B cell (primary cell): Measurements from ENCODE around the gene ZC3H7B. TPM values are rescaled to one million over a fixed set of nuclear protein-coding genes. Genes with fewer than 3 reads are reported as not detected.

Experiments used
- ATAC-seq: fragments of 200-7000 bp; cut with Tn5 transposase; one replicate; pipeline ENCODE4 v1.10.0; 2021; ENCODE audit warnings: low read depth, mild to moderate bottlenecking, moderate number of reproducible peaks, moderate library complexity
- CTCF ChIA-PET: fragments of 350-600 bp; sonication (Branson Sonifier 250); formaldehyde crosslinking; loops from one replicate; lab custom pipeline; 2021; ENCODE audit warnings: antibody characterized with exemption, inconsistent platforms; lab: Charles Lee
- POLR2A ChIA-PET: fragments of 350-600 bp; sonication (Branson Sonifier 250); formaldehyde crosslinking; loops from one replicate; lab custom pipeline; 2021; ENCODE audit warnings: antibody characterized with exemption; lab: Charles Lee
- DNase-seq: peaks from one replicate; pipeline ENCODE4 v3.0.0; 2013
- H2AFZ ChIP-seq: 2 replicates; pipeline ENCODE4 v1.6.1; 2012; ENCODE audit warnings: mild to moderate bottlenecking, low read depth, low read length; ENCODE audit not compliant: insufficient read depth, poor library complexity, severe bottlenecking
- H3K27ac ChIP-seq, 2 donors: 1 replicate in 1 of 2; 2 replicates in 1 of 2; pipeline ENCODE4 v1.5.1; 2012 to 2013; ENCODE audit warnings: low read length in 2 of 2, mild to moderate bottlenecking in 2 of 2, moderate library complexity in 1 of 2
- H3K27me3 ChIP-seq, 4 experiments: fragments of 200-600 bp in 1 of 4; sonication (generic) in 1 of 4; replicated peaks in 1 of 4; 1 replicate in 2 of 4; 2 replicates in 2 of 4; pipeline versions ENCODE4 v1.6.1 to v1.7.0; 2013 to 2016; ENCODE audit warnings: low read length in 3 of 4, mild to moderate bottlenecking in 2 of 4, mixed read lengths in 1 of 4, moderate library complexity in 1 of 4; ENCODE audit not compliant: insufficient read depth in 4 of 4, control insufficient read depth in 3 of 4; ENCODE audit errors: control extremely low read depth in 1 of 4
- H3K36me3 ChIP-seq, 2 experiments: replicated peaks in 1 of 2; 1 replicate in 1 of 2; 2 replicates in 1 of 2; pipeline versions ENCODE4 v1.6.1 to v1.7.1; 2013; ENCODE audit warnings: low read length in 1 of 2; ENCODE audit not compliant: insufficient read depth in 2 of 2, control insufficient read depth in 1 of 2; ENCODE audit errors: control extremely low read depth in 1 of 2, extremely low read depth in 1 of 2
- H3K4me1 ChIP-seq, 2 donors: fragments of 200-600 bp in 1 of 2; sonication (generic) in 1 of 2; 1 replicate in 1 of 2; 2 replicates in 1 of 2; pipeline versions ENCODE4 v1.5.1 to v1.6.1; 2013 to 2017; ENCODE audit warnings: low read length in 2 of 2; ENCODE audit not compliant: control insufficient read depth in 2 of 2, insufficient read depth in 2 of 2
- H3K4me2 ChIP-seq: replicated peaks from 2 replicates; pipeline ENCODE3; 2012; ENCODE audit warnings: mild to moderate bottlenecking, low read depth, low read length; ENCODE audit not compliant: poor library complexity, severe bottlenecking
- H3K4me3 ChIP-seq, 5 experiments: fragments of 200-600 bp in 1 of 5; sonication (generic) in 1 of 5; 1 replicate in 3 of 5; 2 replicates in 2 of 5; pipeline versions ENCODE4 v1.5.1 to v1.7.0; 2011 to 2016; ENCODE audit warnings: low read length in 4 of 5, mild to moderate bottlenecking in 4 of 5, low read depth in 2 of 5, control low read depth in 1 of 5, moderate library complexity in 1 of 5; ENCODE audit not compliant: insufficient read depth in 1 of 5; ENCODE audit errors: control extremely low read depth in 1 of 5, extremely low read depth in 1 of 5
- H3K79me2 ChIP-seq: fragments of 200-600 bp; sonication (generic); one replicate; pipeline ENCODE4 v1.6.0; 2016; ENCODE audit warnings: low read length; ENCODE audit not compliant: control insufficient read depth, insufficient read depth
- H3K9ac ChIP-seq: fragments of 200-600 bp; sonication (generic); 2 replicates; pipeline ENCODE4 v1.6.1; 2017; ENCODE audit warnings: mild to moderate bottlenecking, low read length, moderate library complexity
- H3K9me3 ChIP-seq, 3 donors: one replicate each; pipeline versions ENCODE4 v1.6.1 to v1.7.1; 2013; ENCODE audit warnings: low read length in 2 of 3; ENCODE audit not compliant: control insufficient read depth in 2 of 3, insufficient read depth in 1 of 3; ENCODE audit errors: control extremely low read depth in 1 of 3
- H4K20me1 ChIP-seq: 2 replicates; pipeline ENCODE4 v1.6.0; 2012; ENCODE audit warnings: mild to moderate bottlenecking, low read length; ENCODE audit not compliant: insufficient read depth, control insufficient read depth, poor library complexity, severe bottlenecking
- H3K27ac Mint-ChIP-seq: one replicate; pipeline ENCODE4 v1.8.0; 2021; ENCODE audit warnings: mixed read lengths
- H3K27me3 Mint-ChIP-seq: one replicate; pipeline ENCODE4 v1.8.0; 2021; ENCODE audit warnings: mixed read lengths
- H3K4me1 Mint-ChIP-seq: one replicate; pipeline ENCODE4 v1.8.0; 2021; ENCODE audit warnings: mixed read lengths
- H3K4me3 Mint-ChIP-seq: one replicate; pipeline ENCODE4 v1.8.0; 2021; ENCODE audit warnings: mixed read lengths
- H3K9me3 Mint-ChIP-seq: one replicate; pipeline ENCODE4 v1.8.0; 2022; ENCODE audit warnings: mixed read lengths; ENCODE audit not compliant: insufficient read depth
- EZH2 ChIP-seq: IDR thresholded peaks from 2 replicates; pipeline ENCODE4 v1.6.1; 2012; ENCODE audit warnings: borderline replicate concordance, low read depth, mild to moderate bottlenecking, moderate library complexity, low read length; ENCODE audit not compliant: insufficient read depth, poor library complexity, severe bottlenecking
- WGBS: methylation state at CpG from one replicate; pipeline ENCODE4 v1.1.5; 2013; ENCODE audit warnings: missing lambda C conversion rate; ENCODE audit not compliant: insufficient coverage; 5-methylcytosine and 5-hydroxymethylcytosine counted together
- intact Hi-C: fragments of 100-400 bp; cut with micrococcal nuclease; formaldehyde crosslinking; loops from one replicate; pipeline ENCODE4 v1.10.0; 2022
- polyA plus RNA-seq: library from polyadenylated mRNA; depleted of rRNA; stranded (reverse); fragments of >200 nt; gene quantifications from 2 replicates; pipeline ENCODE4 v1.2.3, GENCODE V29; 2012
- total RNA-seq, 2 donors: library from RNA; stranded (reverse); fragments of 120-200 nt in 1 of 2; gene quantifications; 1 replicate in 1 of 2; 2 replicates in 1 of 2; pipeline versions ENCODE4 v1.2.3 to v1.2.4, GENCODE V29; 2013 to 2022
- TF ChIP-seq, protein P1 (sequence below): fragments of 200-600 bp; IDR thresholded peaks from one replicate; pipeline ENCODE4 v1.8.0; 2022; ENCODE audit warnings: antibody characterized with exemption, mild to moderate bottlenecking

Gene ZC3H7B
- total and polyA plus RNA-seq, 2 donors (not counting 1 experiment from before 2014, with no cell fraction given): 29.8 to 41.9 TPM

GRCh38 chr22:41274856-41275255 lies 26.5 kb upstream of the ZC3H7B start:
- Histone ChIP-seq H4K20me1 (no peaks in the 10 kb centered on the region), H3K36me3 (peaks cover 16 to 51% of the 10 kb centered on the region in 2 experiments), H3K27ac (no peak overlapping the region), H3K9ac (no peak overlapping the region), H3K4me3 (no peak overlapping the region), H3K27me3 (no peaks in the 10 kb centered on the region), H2AFZ (no peak overlapping the region), H3K79me2 (peaks cover 39% of the 10 kb centered on the region), H3K4me2 (no peak overlapping the region), H3K9me3 (no peaks in the 10 kb centered on the region), H3K4me1 (no peaks in the 10 kb centered on the region)
- ATAC-seq (no peak), DNase-seq (no peak)
- ChIA-PET CTCF (interaction anchor here (1.8 kb wide), 1 partner anchor 37 kb away, joined by 4 read pairs; no protein-coding TSS in a partner anchor), POLR2A (no interaction called here)
- Mint-ChIP-seq H3K27me3 (no peaks in the 10 kb centered on the region), H3K9me3 (no peaks in the 10 kb centered on the region), H3K4me3 (no peak overlapping the region), H3K4me1 (no peaks in the 10 kb centered on the region), H3K27ac (no peak overlapping the region)
- WGBS: 100% methylated on average over 1 of the region's 4 CpGs
- intact Hi-C loops: no loop called here
- TF ChIP-seq, protein P1, sequence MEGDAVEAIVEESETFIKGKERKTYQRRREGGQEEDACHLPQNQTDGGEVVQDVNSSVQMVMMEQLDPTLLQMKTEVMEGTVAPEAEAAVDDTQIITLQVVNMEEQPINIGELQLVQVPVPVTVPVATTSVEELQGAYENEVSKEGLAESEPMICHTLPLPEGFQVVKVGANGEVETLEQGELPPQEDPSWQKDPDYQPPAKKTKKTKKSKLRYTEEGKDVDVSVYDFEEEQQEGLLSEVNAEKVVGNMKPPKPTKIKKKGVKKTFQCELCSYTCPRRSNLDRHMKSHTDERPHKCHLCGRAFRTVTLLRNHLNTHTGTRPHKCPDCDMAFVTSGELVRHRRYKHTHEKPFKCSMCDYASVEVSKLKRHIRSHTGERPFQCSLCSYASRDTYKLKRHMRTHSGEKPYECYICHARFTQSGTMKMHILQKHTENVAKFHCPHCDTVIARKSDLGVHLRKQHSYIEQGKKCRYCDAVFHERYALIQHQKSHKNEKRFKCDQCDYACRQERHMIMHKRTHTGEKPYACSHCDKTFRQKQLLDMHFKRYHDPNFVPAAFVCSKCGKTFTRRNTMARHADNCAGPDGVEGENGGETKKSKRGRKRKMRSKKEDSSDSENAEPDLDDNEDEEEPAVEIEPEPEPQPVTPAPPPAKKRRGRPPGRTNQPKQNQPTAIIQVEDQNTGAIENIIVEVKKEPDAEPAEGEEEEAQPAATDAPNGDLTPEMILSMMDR: no peak
- TF ChIP-seq EZH2: no peak

- H3K4me2 ChIP-seq: no peak overlapping the region
- H3K27me3 Mint-ChIP-seq: no peaks in the 10 kb centered on the region
- no peak for TF ChIP-seq EZH2
- TF ChIP-seq, protein P1: no peak
- no peak overlapping the region for H3K27ac Mint-ChIP-seq
- ChIA-PET CTCF (no interaction called here), POLR2A (interaction anchor here (0.7 kb wide), 1 partner anchor 20 kb away, joined by 4 read pairs; no protein-coding TSS in a partner anchor)
- no peaks in the 10 kb centered on the region for H3K9me3 ChIP-seq
- H4K20me1 ChIP-seq: peaks cover 12% of the 10 kb centered on the region
- no peak overlapping the region for H3K27ac ChIP-seq
- H2AFZ ChIP-seq: no peak overlapping the region
- H3K9me3 Mint-ChIP-seq: no peaks in the 10 kb centered on the region
- H3K4me1 Mint-ChIP-seq: peaks cover 10% of the 10 kb centered on the region
- no peak for DNase-seq
- intact Hi-C loops: no loop called here
- peaks cover 6 to 32% of the 10 kb centered on the region in 2 experiments for H3K36me3 ChIP-seq
- H3K4me1 ChIP-seq: peaks cover 5% of the 10 kb centered on the region in 2 donors
- H3K27me3 ChIP-seq: no peaks in the 10 kb centered on the region
- no peak for ATAC-seq
- no peak overlapping the region for H3K4me3 Mint-ChIP-seq
- 94% methylated on average over 3 of the region's 3 CpGs for WGBS
- H3K79me2 ChIP-seq: peaks cover 64% of the 10 kb centered on the region
- no peak overlapping the region for H3K9ac ChIP-seq
- no peak overlapping the region for H3K4me3 ChIP-seq
These were observed 21.3 kb upstream of the ZC3H7B start for GRCh38 chr22:41280065-41280464.
